ENCODE measurements around the gene FGD6. TPM values are rescaled to one million over a fixed set of nuclear protein-coding genes. Genes with fewer than 3 reads are reported as not detected.

FGD6 gene
- total and polyA plus RNA-seq, 2 of the 4 experiments (the other 2 are of a cell fraction) = 2.6 to 9.5 TPM

DNA sequence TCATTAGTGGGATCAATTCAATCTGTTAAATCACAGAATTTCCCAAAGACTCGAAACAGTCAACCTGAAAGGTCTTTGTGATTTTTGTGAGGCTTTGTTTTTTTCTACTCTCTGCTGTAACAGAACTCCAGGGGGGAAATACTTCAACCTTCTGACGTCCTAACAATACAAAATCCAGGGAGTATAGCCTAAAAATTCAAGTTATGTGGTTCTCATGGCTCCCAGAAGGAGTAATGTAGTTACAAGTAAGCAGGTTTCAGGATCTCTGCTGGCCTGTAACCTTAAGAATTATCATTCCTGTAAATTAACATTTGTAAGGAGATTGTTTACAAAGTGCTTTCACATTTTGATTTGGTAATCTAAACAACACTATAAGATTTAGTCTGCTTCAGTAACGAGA lies 40.3 kb upstream of the FGD6 start:
- DNase-seq = peak; percentile 44
- WGBS, 2 experiments (ENCODE audit: extremely low coverage in 2 of 2, insufficient read length in 1 of 2) = no CpG with 5 or more reads among the region's 3 CpGs
- in situ Hi-C loops (cut with MboI; ENCODE audit: low sequenced_read_pairs) = no loop called here
- Histone ChIP-seq H3K79me1 (ENCODE audit: low read depth in 1 of 2, low read length in 2 of 2) (peaks cover 24 to 29% of the 10 kb centered on the region in 2 experiments), H3K4me3 (ENCODE audit: insufficient read depth, low read depth, low read length) (no peak overlapping the region), H4K8ac (ENCODE audit: low read depth in 2 of 2, low read length in 2 of 2) (no peak overlapping the region), H4K5ac (ENCODE audit: low read depth, low read length) (peak overlapping the region; percentile 70), H3K4me1 (ENCODE audit: control insufficient read depth, insufficient read depth, low read length) (no peaks in the 10 kb centered on the region; the same call in 1 of the 2 replicates), H3K27ac (ENCODE audit: insufficient read depth, low read length) (peak overlapping the region; percentile 55; the same call in 1 of the 2 replicates), H3K23ac (ENCODE audit: low read depth, low read length) (no peak overlapping the region), H3K36me3 (ENCODE audit: control insufficient read depth, insufficient read depth, low read length) (peaks cover 15% of the 10 kb centered on the region), H2AFZ (replicated peaks; ENCODE audit: low read length, poor library complexity) (no peak overlapping the region), H2BK20ac (ENCODE audit: low read depth, low read length) (no peak overlapping the region), H4K91ac (ENCODE audit: insufficient read depth, low read depth, low read length) (no peak overlapping the region), H3K14ac (replicated peaks; ENCODE audit: low read depth, low read length) (no peak overlapping the region), H3K27me3 (ENCODE audit: control insufficient read depth, insufficient read depth, low read length) (no peaks in the 10 kb centered on the region), H3K18ac (ENCODE audit: low read depth, low read length) (peak overlapping the region; percentile 94), H3K56ac (ENCODE audit: extremely low read depth, insufficient read depth, low read length) (no peak overlapping the region), H2BK120ac (ENCODE audit: low read depth, low read length) (no peak overlapping the region), H2AK9ac (replicated peaks; ENCODE audit: low read depth, low read length, poor library complexity) (no peak overlapping the region), H3K4me2 (ENCODE audit: low read depth, low read length) (no peak overlapping the region), H4K20me1 (ENCODE audit: insufficient read depth, low read length) (no peaks in the 10 kb centered on the region), H3K9me1 (ENCODE audit: insufficient read depth, low read length) (0 out of 2 replicates have a peak, but pooled peaks cover 2% of the 10 kb centered on the region), H2AK5ac (ENCODE audit: low read depth, low read length) (no peak overlapping the region), H3K9ac (ENCODE audit: low read depth, low read length) (no peak overlapping the region), H2BK15ac (ENCODE audit: low read depth, low read length) (no peak overlapping the region), H3K4ac (ENCODE audit: low read depth, low read length) (no peak overlapping the region), H2BK5ac (ENCODE audit: low read depth, low read length, poor library complexity, severe bottlenecking) (peak overlapping the region; percentile 28), H3K9me3 (ENCODE audit: control insufficient read depth, insufficient read depth, low read length) (no peaks in the 10 kb centered on the region)
- dilution Hi-C loops (cut with HindIII; ENCODE audit: low sequenced_read_pairs, unreplicated experiment) = no loop called here
- ChIA-PET CTCF (no interaction called here), POLR2A (ENCODE audit: unreplicated experiment) (interaction anchor here (0.5 kb wide), 1 partner anchor 108 kb away, joined by 7 read pairs; no protein-coding TSS in a partner anchor)
- ATAC-seq (ENCODE audit: low read depth) = peak; percentile 53
- no TSS peak for BruUV-seq (replicated peaks)
- intact Hi-C loops (cut with micrococcal nuclease) = no loop called here
- no peak for TF ChIP-seq CHD1 (IDR thresholded peaks at IDR 0.05; ENCODE audit: low read depth, low read length)
- TF ChIP-seq, protein P1, sequence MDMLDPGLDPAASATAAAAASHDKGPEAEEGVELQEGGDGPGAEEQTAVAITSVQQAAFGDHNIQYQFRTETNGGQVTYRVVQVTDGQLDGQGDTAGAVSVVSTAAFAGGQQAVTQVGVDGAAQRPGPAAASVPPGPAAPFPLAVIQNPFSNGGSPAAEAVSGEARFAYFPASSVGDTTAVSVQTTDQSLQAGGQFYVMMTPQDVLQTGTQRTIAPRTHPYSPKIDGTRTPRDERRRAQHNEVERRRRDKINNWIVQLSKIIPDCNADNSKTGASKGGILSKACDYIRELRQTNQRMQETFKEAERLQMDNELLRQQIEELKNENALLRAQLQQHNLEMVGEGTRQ (IDR thresholded peaks at IDR 0.05; ENCODE audit: low read depth, low read length) = no peak
- TF ChIP-seq MAZ (IDR thresholded peaks at IDR 0.05; ENCODE audit: borderline replicate concordance, low read depth, low read length) = no peak
- TF ChIP-seq NFE2L2 (IDR thresholded peaks at IDR 0.05; ENCODE audit: low read depth, low read length) = no peak
- TF ChIP-seq MXI1 (IDR thresholded peaks at IDR 0.05; ENCODE audit: borderline replicate concordance, low read depth, low read length) = no peak
- no peak for TF ChIP-seq SMC3 (IDR thresholded peaks at IDR 0.05; ENCODE audit: low read depth, low read length)
- no peak for TF ChIP-seq CEBPB (IDR thresholded peaks at IDR 0.05; ENCODE audit: low read depth, low read length)
- TF ChIP-seq RFX5 (IDR thresholded peaks at IDR 0.05; ENCODE audit: low read depth, low read length) = no peak
- no peak for TF ChIP-seq MAFK (IDR thresholded peaks at IDR 0.05; ENCODE audit: low read depth, low read length)
- TF ChIP-seq POLR2A (IDR thresholded peaks at IDR 0.05; ENCODE audit: low read depth, low read length) = no peak
- TF ChIP-seq, protein P2, sequence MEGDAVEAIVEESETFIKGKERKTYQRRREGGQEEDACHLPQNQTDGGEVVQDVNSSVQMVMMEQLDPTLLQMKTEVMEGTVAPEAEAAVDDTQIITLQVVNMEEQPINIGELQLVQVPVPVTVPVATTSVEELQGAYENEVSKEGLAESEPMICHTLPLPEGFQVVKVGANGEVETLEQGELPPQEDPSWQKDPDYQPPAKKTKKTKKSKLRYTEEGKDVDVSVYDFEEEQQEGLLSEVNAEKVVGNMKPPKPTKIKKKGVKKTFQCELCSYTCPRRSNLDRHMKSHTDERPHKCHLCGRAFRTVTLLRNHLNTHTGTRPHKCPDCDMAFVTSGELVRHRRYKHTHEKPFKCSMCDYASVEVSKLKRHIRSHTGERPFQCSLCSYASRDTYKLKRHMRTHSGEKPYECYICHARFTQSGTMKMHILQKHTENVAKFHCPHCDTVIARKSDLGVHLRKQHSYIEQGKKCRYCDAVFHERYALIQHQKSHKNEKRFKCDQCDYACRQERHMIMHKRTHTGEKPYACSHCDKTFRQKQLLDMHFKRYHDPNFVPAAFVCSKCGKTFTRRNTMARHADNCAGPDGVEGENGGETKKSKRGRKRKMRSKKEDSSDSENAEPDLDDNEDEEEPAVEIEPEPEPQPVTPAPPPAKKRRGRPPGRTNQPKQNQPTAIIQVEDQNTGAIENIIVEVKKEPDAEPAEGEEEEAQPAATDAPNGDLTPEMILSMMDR (conservative IDR thresholded peaks at IDR 0.05; ENCODE audit: low read depth, low read length) = no peak
- TF ChIP-seq BHLHE40 (IDR thresholded peaks at IDR 0.05; ENCODE audit: low read depth, low read length) = no peak
- no peak for TF ChIP-seq FOS (IDR thresholded peaks at IDR 0.05; ENCODE audit: low read depth, low read length)

Measured in IMR-90 (cell line).